Neuron (in vitro differentiated cells): ENCODE results near the gene MAD1L1.

Source experiments
- H2AFZ ChIP-seq: one replicate; pipeline ENCODE4 v1.6.1; 2013; ENCODE audit warnings: low read depth, mild to moderate bottlenecking, inconsistent platforms, low read length, moderate library complexity
- H3K27me3 ChIP-seq: one replicate; pipeline ENCODE4 v1.6.1; 2013; ENCODE audit warnings: low read length; ENCODE audit not compliant: insufficient read depth
- H3K36me3 ChIP-seq: one replicate; pipeline ENCODE4 v1.6.1; 2013; ENCODE audit warnings: low read length; ENCODE audit not compliant: insufficient read depth
- H3K4me1 ChIP-seq: one replicate; pipeline ENCODE4 v1.6.1; 2013; ENCODE audit warnings: low read length; ENCODE audit not compliant: insufficient read depth
- H3K4me3 ChIP-seq: 2 replicates; pipeline ENCODE4 v1.5.1; 2013; ENCODE audit warnings: mild to moderate bottlenecking, low read length, moderate library complexity
- H3K9me3 ChIP-seq: one replicate; pipeline ENCODE4 v1.6.1; 2013; ENCODE audit warnings: low read length

The MAD1L1 gene

GRCh38 chr7:2115760-2116447 is 116.8 kb downstream of the MAD1L1 start:
- H3K27me3 ChIP-seq = no peaks in the 10 kb centered on the region
- H3K4me1 ChIP-seq = peaks cover 7% of the 10 kb centered on the region
- no peak overlapping the region for H2AFZ ChIP-seq
- H3K36me3 ChIP-seq = no peaks in the 10 kb centered on the region
- no peak overlapping the region for H3K4me3 ChIP-seq
- H3K9me3 ChIP-seq = peaks cover 5% of the 10 kb centered on the region

GRCh38 chr7:2114926-2115759 is 117.6 kb downstream of the MAD1L1 start:
- Histone ChIP-seq H3K4me3 (no peak overlapping the region), H3K9me3 (peaks cover 5% of the 10 kb centered on the region), H3K36me3 (no peaks in the 10 kb centered on the region), H2AFZ (no peak overlapping the region), H3K4me1 (peaks cover 12% of the 10 kb centered on the region), H3K27me3 (no peaks in the 10 kb centered on the region)

DNA sequence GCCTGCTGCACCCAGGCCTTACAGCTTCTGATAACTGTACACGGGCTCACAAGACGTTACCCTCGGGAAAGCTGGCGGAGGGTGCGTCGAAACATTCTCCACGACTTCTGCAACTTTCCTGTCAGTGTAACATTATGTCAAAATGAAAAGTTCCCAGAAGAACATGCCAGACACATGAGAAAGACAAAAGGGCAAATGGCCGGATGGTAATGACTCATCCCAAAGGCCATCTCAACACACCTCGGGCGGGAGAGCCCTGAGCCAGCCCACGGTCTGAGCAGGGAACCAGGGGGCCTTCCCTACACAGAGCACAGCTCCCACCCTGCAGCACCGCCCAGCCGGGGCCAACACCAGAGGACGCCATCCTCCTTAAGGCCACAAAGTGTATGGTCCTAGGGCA is 118.7 kb downstream of the MAD1L1 start:
- Histone ChIP-seq H2AFZ (no peak overlapping the region), H3K4me3 (no peak overlapping the region), H3K4me1 (peaks cover 23% of the 10 kb centered on the region), H3K9me3 (peaks cover 5% of the 10 kb centered on the region), H3K27me3 (no peaks in the 10 kb centered on the region), H3K36me3 (no peaks in the 10 kb centered on the region)

DNA sequence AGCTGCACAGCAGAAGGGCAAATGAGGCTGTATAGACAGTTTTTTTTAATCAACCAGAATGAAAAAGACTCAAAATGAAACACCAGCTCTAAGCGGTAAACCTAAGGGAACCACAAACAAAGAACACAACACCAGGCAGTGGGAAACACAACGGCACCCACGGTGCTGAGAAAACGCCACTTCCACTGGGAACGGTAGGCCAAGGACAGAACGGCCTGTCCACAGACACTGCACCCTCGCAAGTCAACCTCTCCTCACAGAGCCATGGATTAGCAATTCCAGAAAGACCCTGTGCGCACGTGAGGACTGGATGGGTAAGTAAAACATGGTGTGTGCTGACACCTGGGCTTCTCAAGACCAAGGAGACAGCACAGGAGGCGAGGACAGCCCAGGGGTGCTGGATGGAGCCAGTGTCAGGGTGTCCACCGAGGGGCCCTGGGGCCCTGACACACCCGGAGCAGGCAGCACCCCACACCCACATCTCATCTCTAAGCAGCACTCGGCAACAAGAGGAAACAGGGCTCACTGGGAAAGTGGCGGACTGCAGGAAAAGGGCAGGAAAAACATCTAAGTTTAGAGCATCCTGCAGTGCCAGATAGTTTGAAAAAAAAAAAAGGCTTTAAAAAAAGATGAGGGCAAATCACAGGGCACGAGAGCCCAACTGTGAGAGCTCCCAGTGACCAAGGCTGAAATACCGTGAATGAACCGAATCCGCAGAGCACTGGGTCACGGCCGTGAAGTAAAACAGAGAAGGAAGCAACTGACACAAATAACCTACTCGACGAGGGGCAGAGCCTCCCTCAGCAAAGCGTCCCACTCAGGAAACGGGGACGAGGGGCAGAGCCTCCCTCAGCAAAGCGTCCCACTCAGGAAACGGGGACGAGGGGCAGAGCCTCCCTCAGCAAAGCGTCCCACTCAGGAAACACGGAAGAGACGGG is 120.2 kb downstream of the MAD1L1 start:
- Histone ChIP-seq H3K4me3 (no peak overlapping the region), H3K27me3 (no peaks in the 10 kb centered on the region), H2AFZ (no peak overlapping the region), H3K4me1 (peaks cover 38% of the 10 kb centered on the region), H3K9me3 (peaks cover 5% of the 10 kb centered on the region), H3K36me3 (no peaks in the 10 kb centered on the region)

DNA sequence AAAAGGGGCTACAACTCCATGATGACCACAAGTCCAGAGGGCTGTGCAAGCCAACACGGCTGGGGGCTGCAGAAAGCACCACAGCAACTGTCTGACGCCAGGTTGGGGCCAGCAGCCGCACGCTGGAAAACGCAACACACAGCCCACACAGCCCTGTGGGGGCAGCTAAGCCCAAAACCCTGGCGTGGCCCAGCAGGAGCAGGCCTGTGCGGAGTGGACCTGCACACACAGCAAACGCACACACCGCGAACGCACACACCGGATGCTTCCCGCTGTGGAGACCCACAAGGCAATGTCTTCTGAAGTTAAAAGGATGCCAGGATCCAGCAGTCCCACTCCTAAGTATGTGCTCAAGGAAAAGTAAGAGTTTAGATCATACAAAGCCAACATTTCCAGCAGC is 121.2 kb downstream of the MAD1L1 start:
- Histone ChIP-seq H3K36me3 (no peaks in the 10 kb centered on the region), H3K4me3 (no peak overlapping the region), H3K27me3 (no peaks in the 10 kb centered on the region), H2AFZ (no peak overlapping the region), H3K9me3 (peaks cover 5% of the 10 kb centered on the region), H3K4me1 (peaks cover 48% of the 10 kb centered on the region)

- peaks cover 49% of the 10 kb centered on the region for H3K4me1 ChIP-seq
- no peak overlapping the region for H3K4me3 ChIP-seq
Measured at GRCh38 chr7:2110610-2111396, 121.9 kb downstream of the MAD1L1 start.

GRCh38 chr7:2109936-2110609 is 122.7 kb downstream of the MAD1L1 start:
- H3K4me1 ChIP-seq = peaks cover 50% of the 10 kb centered on the region
- H3K4me3 ChIP-seq = no peak overlapping the region

More at GRCh38 chr7:2110610-2111396, 121.9 kb downstream of the MAD1L1 start:
- no peak overlapping the region for H2AFZ ChIP-seq
- H3K27me3 ChIP-seq = no peaks in the 10 kb centered on the region
- H3K36me3 ChIP-seq = no peaks in the 10 kb centered on the region
- peaks cover 5% of the 10 kb centered on the region for H3K9me3 ChIP-seq

DNA sequence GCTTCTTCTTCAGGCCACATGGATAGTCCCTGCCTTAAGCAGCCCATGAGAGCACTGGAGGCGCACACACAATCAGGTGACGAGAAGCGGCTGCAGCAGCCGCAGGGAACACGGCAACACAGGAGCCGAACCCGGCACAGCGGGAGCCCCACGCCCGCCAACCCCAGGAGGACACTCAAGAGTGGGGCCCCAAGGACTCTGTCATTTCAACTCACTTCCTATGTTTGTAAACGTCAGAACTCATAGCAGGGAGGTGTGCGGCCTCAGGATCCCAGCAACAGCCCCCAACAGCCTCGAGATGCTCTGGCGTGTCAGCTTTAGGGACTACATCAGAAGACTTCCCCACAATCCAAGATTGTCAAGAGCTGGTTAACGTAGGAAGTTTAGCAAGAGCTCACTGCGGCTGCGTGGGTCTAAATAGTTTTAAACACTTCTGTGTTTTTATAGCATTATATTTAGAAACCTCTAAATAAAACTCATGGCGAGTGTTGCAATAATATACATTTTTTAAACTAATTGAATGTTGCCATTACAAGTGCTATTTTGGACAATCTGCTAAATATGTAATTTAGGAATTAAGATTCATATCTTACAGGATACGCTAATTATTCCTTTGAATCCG is 123.4 kb downstream of the MAD1L1 start:
- no peaks in the 10 kb centered on the region for H3K27me3 ChIP-seq
- no peak overlapping the region for H2AFZ ChIP-seq
- H3K4me3 ChIP-seq = no peak overlapping the region
- no peaks in the 10 kb centered on the region for H3K36me3 ChIP-seq
- peaks cover 2% of the 10 kb centered on the region for H3K9me3 ChIP-seq
- H3K4me1 ChIP-seq = peaks cover 56% of the 10 kb centered on the region

More at GRCh38 chr7:2109936-2110609, 122.7 kb downstream of the MAD1L1 start:
- Histone ChIP-seq H2AFZ (no peak overlapping the region), H3K9me3 (peaks cover 5% of the 10 kb centered on the region), H3K27me3 (no peaks in the 10 kb centered on the region), H3K36me3 (no peaks in the 10 kb centered on the region)

DNA sequence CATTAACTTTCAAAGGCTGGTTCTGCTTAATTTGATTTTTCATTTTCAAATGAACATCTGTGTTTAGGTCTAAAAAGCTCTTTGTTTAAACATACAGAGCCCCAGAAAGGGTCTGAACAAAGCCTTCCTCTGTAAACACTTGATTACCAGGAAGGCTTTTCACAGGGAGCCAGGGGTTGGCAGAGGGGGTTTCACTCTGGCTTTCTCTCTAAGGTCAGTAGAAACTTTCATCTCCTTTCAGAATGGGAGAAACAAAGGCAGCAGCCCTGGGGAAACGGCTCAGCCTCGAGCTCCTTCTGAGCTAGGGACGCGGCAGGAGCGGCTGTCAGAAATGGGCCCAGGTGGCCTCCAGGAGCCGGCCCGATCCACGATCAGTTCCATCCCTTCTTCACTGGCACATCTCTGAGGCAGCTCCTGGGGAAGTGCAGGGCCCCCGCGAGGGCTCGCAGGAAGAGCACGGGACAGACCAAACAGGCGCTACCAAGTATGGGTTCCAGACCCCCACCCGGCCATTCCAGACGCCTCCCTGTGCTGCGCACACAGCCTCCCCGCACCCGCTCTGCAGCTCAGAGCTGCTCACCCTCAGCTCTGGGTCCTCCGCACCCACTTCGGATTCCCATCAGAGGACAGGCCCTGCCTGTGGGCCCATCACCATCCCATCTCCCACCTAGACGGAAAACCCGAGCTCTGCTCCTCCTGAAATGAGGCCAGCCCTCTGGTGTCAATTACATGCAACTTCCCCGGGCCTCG is 124.1 kb downstream of the MAD1L1 start:
- no peaks in the 10 kb centered on the region for H3K9me3 ChIP-seq
- peaks cover 63% of the 10 kb centered on the region for H3K4me1 ChIP-seq

GRCh38 chr7:2108071-2108455 is 124.7 kb downstream of the MAD1L1 start:
- H3K36me3 ChIP-seq = no peaks in the 10 kb centered on the region
- no peak overlapping the region for H2AFZ ChIP-seq
- H3K27me3 ChIP-seq = no peaks in the 10 kb centered on the region
- H3K4me1 ChIP-seq = peaks cover 65% of the 10 kb centered on the region
- no peaks in the 10 kb centered on the region for H3K9me3 ChIP-seq
- no peak overlapping the region for H3K4me3 ChIP-seq

More for the DNA sequence above, 124.1 kb downstream of the MAD1L1 start:
- no peaks in the 10 kb centered on the region for H3K36me3 ChIP-seq
- no peaks in the 10 kb centered on the region for H3K27me3 ChIP-seq
- H2AFZ ChIP-seq = no peak overlapping the region
- no peak overlapping the region for H3K4me3 ChIP-seq

DNA sequence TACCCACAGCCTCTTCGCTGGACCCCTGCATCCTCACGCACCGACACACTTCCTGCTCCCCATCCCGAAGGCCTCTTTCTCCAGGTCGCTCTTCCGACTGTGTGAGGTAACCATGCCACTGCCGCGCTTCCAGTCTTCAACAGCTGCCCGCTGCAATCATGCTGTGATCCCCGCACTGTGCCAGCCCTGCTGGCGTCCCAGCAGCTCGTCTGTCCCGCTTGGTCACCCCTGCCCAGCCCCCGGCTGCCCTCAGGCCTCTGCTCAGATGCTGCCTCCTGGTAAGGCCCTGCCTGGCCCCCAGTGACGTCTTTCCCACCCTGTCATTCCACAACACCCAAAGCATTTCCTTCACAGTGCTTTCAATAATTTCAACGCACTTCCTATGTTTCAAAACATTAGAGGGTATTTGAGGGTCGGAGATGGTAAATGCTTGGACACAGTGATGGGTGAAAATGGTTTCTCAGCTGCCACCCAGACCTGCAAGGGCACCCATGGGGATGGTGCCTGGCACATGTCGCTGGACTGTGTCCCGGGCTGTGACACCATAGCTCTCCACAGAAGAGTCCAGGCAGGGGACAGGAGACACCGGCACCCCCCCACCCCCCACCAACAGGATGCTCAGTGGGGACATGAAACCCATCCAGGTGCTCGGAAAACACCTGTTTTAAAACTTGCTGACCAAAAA is 125.2 kb downstream of the MAD1L1 start:
- peaks cover 65% of the 10 kb centered on the region for H3K4me1 ChIP-seq
- H3K9me3 ChIP-seq = no peaks in the 10 kb centered on the region
- H3K4me3 ChIP-seq = no peak overlapping the region
- H3K27me3 ChIP-seq = no peaks in the 10 kb centered on the region
- no peaks in the 10 kb centered on the region for H3K36me3 ChIP-seq
- no peak overlapping the region for H2AFZ ChIP-seq
